Measurements from ENCODE around the gene CCDC81. TPM values are rescaled to one million over a fixed set of nuclear protein-coding genes. Genes with fewer than 3 reads are reported as not detected.
"Not testable (repeated sequence)": the region's sequence is repeated elsewhere in the genome, so short reads cannot be mapped to it uniquely, and the experiment has no call there.

Gene CCDC81
- 3.0 TPM for total RNA-seq

DNA sequence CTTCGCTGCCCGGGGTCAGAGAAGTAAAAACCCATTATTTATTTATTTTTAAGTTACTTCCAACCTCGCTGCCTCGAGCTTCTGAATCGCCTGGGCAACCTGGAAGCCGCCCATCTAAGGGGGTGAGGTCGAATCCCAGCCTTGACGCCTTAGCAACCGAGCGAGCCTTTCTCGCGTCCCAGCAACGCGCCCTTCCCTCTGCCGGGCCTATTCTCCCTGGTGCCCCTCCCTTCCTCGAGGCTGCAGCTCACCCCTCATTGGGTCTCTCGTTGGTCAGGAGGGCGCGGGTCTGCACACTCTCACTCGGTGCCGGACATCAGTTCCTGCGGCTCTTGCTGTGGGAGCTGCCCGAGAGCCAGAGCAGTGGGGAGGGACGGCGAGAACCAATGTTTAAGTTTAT, at the start of gene CCDC81:
CCDC81 (plus strand) TSS at position 302 of the 400 bp plus-strand sequence. CDS start 277 bp downstream, outside the sequence.
- no peak for DNase-seq

DNA sequence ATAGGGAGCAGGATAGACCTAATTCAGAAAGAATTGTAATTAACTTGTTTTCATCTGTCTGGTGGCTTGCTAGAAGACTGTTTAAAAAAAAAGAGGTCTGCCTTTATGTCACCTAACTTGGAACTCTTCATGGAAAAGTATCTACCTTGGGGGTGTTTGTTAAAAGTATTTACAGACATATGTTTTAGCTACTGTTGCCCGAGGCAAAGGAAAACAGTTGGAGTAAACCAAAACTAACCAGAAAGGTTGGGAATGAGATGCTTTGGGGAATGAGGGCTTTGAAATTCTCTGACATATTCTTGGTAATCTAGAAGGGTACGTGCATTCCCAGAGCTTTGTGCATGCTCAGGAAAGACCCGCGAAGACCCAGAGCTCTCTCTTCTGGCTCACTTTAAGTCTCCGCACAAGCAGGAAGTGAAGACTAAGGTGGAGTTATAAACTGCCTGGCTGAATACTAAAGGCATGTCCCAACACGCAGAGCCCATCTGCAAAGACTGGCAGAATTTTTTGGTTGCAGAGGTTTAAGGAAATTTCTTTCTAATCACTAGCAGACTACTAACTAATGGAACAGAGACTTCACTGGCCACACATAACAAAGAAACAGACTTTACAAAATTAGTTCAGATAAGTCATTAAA, 39.4 kb upstream of the CCDC81 start:
- DNase-seq = no peak

DNA sequence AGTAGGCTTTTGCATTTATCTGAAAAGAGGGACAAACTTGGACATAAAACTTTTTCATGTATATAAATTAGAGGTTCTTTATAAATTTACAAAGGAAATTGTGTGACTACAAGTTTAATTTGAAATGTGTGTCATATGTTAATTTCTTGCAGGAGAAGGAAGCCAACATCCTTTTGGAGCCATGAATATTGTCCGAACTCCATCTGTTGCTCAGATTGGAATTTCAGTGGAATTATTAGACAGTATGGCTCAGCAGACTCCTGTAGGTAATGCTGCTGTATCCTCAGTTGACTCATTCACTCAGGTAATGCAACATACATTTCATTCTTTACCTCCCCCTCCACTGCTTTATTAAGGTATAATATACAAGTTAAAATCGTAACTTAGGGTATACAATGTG, 37.5 kb upstream of the CCDC81 start:
- DNase-seq = no peak

DNA sequence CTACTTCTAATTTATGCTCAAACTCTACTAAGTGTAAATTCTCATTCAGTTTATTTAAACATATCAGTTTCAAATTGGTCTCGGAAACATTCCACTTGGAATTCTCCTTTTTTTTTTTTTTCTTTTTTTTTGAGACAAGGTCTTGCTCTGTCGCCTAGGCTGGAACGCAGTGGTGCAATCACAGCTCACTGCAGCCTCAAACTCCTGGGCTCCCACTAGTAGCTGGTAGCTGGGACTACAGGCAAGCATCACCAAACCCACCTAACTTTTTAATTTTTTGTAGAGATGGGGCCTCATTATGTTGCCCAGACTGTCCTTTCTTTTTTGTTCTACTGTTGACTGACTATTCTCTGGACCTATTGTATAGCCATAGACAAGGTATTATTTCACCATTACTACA, 33.3 kb upstream of the CCDC81 start:
- no peak for DNase-seq

DNA sequence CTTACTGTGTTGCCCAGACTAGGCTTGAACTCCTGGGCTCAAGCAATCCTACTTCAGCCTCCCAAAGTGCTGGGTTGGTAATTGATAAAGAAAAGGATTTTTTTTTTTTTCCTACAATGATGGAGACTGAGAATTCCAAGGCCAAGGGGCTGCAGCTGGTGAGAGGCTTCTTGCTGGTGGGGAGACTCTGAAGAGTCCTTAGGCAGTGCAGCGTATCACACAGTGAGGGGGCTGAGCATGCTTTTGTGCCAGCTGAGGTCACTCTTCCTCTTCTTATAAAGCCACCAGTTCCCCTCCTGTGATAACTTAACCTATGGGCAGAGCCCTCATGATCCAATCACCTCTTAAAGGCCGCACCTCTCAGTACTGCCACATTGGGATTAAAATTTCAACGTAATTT, 28.2 kb upstream of the CCDC81 start:
- DNase-seq = no peak

DNA sequence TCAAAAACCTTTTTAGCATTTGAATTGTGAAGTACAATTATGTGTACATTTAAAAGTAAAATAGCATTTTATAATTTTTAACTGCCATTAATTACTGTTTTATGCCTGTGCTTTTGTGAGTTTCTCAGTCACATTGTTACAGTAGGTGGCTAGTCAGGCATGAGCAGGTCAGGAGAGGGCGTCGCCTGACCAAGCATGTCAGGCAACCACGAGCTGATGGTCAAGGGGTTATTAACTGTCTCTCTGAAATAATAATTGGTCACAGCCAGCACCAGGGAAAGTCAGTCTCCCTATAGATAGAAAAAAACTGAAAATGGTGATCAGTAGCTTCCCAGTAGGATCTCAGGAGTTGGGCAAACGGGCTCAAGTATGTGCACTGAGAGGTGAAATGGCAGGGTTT, 19.4 kb upstream of the CCDC81 start:
- DNase-seq = no peak

DNA sequence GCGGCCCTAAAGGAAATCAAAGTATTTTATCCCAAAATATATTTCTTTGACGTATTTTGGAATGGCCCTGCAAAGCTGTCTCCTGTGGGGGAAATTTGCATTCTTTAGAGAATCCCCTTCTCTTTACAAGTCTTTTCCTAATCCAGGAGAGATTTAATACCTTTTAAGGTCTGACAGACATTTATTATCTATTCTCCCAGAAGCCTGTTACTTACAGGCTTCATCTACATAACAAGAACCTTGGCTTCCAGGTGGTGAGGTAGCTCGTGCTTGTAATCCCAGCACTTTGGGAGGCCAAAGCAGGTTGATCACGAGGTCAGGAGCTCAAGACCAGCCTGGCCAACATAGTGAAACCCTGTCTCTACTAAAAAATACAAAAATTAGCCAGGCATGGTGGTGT, 17.3 kb upstream of the CCDC81 start:
- not testable (repeated sequence) for DNase-seq

DNA sequence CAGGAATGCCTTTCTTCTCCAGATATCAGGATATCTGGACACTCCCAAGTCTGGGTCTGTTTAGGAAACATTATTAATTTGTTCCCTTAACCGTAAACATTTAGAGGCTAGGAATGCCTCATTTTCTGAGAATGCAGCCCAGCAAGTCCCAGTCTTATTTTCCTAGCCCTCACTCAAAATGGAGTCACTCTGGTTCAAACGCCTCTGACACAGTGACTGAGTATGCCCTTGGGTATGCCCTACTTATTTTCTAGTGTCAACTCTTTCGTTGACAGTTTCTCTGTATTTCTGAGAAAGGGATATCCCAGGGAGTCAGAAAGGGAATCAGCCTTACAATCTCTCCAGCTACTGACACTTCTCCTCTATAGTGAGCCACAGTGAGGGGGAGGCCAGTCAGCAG, 16.0 kb upstream of the CCDC81 start:
- DNase-seq = no peak

DNA sequence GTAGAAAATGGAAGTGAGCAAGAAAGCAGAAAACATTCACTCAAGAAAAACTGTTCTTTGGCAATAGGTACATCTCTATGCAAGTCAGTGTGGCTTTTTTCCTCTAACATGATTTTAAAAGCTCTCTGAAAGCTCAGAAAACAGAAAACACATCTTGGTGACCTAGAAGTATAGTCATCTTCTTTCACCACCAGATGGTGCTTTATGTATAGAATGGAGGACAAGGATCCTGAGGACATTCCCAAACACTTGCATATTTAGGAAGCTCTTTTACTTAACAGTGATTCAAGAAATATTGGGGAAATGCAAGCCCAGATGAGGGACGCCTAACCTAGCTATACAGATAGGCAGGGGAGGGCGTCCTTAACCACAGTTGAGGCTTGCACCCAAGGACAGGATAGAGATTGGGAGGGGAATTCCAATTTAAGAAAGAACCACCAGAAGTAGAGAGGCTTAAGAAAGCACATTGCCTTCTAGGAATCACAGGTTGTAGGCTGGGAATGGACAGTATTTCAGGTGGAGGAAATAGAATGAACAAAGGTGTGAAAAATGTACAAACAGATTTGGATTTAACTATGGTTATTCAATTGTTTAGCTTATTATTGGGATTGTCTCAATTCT, 13.8 kb upstream of the CCDC81 start:
- DNase-seq = no peak

DNA sequence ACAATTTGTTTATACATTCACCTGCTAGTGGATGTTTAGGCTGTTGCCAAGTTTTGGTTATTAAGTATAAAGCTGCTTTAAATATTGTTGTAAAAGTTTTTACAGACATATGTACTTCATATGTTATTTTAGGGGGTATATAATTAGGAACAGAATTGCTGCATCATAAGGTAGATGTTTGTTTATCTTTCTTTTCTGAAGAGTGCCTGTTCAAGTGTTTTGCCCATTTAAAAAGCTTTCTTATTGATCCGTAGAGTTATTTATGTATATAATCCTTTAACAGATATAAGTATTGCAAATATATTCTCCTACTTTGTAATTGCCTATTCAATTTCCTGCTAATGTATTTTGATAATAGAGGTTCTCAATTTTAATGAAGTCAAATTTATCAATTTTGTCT, 11.3 kb upstream of the CCDC81 start:
- no peak for DNase-seq

DNA sequence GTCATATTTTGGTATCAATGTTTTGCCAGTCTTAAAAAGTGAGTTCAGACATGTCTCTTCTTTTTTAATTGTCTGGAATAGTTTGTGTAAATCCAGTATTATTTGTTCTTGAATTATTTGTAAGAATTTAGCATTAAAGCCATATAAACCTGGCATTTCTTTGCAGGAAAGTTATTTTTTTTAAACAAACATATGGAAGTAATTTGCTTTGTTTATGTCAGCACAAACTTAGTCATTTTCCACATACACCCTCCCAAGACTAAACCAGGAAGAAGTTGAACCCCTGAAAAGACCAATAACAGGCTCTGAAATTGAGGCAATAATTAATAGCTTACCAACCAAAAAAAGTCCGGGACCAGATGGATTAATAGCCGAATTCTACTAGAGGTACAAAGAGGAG, 9.1 kb upstream of the CCDC81 start:
- no peak for DNase-seq

DNA sequence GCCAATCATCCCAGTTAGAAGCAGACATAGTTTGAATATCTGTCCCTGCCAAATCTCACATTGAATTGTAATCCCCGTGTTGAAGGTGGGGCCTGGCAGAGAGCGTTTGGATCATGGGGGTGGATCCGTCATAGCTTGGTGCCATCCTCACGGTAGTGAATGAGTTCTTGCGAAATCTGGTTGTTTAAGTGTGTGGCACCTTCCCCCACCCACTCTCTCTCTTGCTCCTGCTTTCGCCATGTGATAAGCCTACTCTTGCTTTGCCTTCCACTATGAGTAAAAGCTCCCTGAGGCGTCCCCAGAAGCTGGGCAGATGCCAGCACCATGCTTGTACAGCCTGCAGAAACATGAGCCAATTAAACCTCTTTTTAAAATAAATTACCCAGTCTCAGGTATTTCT, 5.0 kb upstream of the CCDC81 start:
- DNase-seq = no peak

DNA sequence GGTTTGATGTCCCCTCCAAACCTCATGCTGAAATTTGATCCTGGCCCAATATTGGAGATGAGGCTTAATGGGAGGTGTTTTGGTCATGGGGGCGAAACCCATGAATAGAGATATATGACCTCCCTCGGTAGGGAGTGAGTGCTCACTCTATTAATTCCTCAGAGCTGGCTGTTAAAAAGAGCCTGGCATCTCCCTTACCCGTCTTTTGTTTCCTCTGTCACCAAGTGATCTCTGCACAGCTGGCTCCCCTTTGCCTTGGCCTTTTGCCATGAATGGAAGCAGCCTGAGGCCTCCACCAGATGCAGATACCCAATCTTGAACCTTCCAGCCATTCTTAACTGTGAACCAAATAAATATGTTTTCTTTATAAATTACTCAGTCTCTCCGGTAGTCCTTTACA, 4.5 kb upstream of the CCDC81 start:
- no peak for DNase-seq

DNA sequence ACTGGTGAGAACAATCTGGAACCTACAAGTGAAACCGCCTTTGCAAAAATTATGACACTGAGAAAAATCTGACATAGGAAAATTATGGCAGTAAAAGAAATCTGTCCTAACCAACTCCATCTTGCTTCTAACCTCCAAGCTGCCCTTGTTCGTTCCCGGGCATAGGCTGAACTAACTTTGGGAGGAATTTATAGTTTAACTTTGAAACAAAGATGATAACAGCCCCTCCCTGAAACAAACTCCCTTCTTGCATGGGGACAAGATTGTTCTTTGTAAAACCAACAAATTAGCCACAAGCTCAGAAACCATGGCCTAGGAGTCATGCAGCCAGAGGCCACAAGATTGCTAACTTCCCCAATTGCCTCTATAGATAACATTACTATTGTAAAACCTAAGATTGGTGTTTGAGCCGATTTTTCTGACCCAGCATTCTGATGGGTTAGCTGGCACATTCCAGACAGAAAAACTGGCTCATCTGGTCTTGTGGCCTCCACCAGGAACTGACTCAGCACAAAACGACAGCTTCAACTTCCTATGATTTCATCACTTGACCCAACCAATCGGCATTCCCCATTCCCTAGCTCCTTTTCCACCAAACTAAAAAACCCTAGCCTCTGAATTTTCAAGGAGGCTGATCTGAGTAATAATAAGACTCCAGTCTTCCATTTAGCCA, 3.6 kb upstream of the CCDC81 start:
- no peak for DNase-seq

DNA sequence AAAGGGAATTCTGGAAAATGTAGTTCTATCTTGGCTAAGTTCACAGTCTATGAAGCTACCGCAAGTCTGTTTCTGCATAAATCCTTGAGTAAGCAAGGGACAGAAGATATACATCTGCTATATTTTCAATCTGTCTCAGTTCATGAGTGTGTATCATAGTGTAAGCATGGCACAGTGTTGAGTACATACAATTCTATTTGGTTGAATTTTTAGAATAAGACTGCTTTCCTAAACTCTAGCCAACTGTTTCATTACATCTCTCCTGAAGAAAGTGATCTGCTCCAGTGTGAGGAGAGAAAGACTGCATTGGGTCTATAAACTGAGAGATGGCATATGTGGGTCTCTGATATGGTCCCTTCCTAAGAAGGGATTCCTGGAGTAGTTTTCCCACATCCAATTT, 2.6 kb upstream of the CCDC81 start:
- DNase-seq = no peak

DNA sequence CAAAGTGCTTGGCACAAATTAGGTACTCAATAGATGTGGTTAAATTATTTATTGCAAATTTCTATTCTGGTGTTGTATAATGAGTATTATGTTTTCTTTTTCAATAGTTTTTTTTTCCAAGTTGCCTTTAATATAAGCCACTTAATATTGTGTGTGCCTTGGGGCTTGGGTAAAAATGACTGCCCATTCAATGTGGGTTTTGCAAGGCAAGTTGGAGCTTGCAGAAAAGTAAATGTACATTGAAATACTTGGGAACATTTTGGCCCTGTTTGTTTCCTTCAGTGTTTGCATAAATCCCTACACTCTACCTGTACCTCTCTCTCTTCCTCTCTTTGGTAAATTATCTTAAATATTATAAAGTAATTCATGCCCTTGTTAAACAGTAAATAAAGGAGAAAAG, 2.1 kb upstream of the CCDC81 start:
- DNase-seq = no peak

DNA sequence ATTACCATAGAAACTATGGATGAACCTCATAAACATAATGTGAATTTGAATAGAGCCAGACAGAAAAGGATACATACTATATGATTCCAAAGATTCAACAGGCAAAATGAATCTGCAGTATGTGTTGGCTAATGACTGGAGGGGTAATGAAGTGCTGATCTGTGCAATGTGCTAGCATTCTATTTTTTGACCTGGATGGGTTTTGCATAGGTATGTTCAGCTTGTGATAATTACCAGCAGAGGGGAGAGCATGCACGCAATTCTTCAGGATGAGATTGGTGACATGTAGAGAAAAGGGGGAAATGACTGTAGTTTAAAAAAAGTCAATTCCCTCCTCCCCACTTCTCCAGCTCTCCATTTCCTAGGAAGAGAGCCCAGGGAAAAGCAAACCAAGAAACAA, 618 bp upstream of the CCDC81 start:
- DNase-seq = no peak

DNA sequence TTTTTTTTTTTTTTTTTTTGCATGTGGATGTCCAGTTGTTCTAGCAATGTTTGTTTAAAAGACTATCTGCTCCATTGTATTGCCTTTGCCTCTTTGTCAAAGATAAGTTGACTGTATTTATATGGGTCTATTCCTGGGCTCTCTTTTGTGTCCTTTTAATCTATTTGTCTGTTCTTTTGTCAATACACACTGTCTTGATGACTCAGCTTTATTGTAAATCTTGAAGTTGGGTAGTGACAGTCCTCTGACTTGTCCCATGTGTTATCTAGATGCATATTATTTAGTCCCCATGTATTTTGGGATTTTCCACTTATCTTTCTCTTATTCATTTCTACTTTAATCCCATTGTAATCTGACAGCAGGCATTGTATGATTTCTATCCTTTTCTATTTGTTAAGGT, 3.3 kb downstream of the CCDC81 start:
- DNase-seq = no peak

DNA sequence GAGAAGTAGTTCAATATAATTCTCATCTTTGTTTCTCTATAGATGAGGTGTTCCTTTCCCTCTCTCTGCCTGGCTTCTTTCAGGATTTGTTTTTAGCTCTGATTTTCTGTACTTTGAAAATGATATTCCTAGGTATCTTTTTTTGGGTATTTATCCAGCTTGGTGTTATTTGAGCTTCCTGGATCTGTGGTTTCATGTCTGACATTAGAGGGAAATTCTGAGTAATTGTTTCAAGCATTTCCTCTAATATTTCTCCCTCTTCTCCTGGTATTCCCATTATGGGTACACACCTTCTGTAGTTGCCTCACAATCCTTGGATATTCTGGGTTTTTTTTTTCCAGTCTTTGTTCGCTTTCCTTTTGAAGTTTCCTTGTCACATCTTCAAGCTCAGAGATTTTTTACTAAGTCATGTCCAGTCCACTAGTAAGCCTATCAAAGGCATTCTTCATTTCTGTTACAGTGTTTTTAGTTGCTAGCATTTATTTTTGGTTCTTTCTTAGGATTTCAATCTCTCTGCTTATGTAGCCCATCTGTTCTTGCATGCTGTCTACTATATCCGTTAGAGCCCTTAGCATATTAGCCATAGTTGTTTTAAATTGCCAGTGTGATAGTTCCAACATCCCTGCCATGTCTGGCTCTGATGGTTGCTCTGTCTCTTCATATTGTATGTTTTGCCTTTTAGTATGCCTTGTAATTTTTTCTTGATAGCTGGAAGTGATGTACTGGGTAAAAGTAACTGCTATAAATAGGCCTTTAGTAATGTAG, 5.8 kb downstream of the CCDC81 start:
- no peak for DNase-seq

DNA sequence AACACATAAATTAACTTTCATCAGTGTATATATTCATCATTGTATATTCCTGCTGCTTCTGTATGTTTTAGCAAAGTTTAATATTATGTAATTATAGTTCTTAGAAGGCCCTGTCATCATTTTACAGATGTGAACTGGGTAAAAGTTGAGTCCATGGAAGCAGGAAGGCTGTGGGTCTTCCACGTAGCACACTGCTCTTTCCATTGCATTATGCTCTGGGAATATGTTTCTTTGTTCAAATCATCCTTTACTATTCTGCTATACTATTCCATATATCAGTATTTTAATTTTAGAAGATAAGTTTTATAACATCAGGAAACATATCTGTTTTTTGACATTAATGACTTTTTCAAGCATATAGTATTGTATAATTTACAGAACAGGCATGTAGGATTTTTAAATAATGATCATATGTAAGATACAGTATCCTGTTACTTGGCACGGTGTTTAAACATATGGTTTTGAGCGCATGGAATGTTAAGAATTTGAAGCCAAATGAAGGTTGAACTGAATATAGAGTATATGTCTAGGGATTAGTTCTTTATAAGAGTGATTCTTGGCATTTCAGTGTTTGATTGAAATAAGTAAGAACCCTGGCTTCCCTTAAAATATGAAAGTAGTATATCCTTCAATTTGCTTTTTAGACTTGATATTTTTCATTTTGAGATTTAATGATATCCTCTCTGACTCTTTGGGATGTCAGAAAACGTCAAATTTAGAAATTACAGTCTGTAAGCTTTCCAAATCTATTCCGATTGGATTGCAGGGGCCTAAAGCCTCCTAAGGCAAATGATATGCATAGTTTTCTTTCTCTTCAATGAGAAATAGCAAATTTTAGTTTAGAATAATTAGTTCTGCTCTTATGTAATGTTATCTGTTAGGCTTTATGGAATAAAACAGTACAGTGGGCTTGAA, 8.6 kb downstream of the CCDC81 start:
- no peak for DNase-seq

DNA sequence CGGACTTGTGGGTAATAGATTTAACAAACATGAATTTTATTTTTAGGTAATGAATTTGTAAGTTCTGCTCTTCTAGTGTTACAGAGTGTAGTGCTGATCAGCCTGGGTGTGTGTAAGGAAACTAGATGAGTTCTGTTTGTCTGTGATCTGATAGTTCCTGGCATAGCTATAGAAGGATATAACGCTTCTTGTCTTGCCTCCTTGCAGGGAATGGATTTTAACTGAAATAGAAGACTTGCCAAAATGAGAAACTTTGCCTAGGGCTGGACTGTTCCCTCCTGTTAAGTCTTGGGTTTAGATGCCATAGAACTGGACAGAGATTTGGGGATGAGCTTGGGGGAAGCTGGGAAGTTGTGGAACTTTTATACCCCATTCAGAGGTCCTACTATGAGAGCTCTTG, 11.6 kb downstream of the CCDC81 start:
- no peak for DNase-seq

DNA sequence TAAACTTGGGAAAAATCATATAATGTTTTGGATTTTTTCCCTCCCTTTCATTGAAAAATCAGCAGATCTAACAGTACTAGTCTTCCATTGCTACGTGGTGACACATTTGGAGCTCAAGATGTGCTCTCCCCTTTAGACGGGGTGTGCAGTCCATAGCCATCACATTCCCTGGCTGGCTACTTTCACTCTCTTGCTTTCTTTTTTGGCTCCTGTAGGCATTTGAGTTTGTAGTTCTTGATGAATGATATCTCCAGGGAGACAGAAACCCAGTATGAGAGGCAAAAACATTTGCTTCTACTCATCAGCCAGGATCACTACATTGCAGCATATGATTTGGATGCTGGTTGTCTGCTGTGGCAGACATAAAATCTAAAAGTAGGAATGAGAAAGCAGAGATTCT, 12.1 kb downstream of the CCDC81 start:
- DNase-seq = no peak

All from occipital lobe (tissue), 2 donors.